Panc1 (cell line): Measurements from ENCODE around the gene TBC1D22A. TPM values are rescaled to one million over a fixed set of nuclear protein-coding genes. Genes with fewer than 3 reads are reported as not detected.

Experiments
- ATAC-seq: fragments of 200-7000 bp; cut with Tn5 transposase; 2 replicates; pipeline ENCODE4 v1.9.1; 2020; ENCODE audit warnings: mild to moderate bottlenecking, moderate library complexity
- BruUV-seq: library from RNA; stranded (reverse); fragments of 400-500 nt; replicated peaks from 2 replicates; lab custom pipeline; 2021; lab: Mats Ljungman, UMichigan
- CTCF ChIA-PET: fragments of 300-600 bp; sonication (Branson Sonifier 250); formaldehyde crosslinking; loops from one replicate; lab custom pipeline; 2022; ENCODE audit warnings: antibody characterized with exemption; lab: Charles Lee
- POLR2A ChIA-PET: fragments of 300-600 bp; sonication (Branson Sonifier 250); formaldehyde crosslinking; loops from one replicate; lab custom pipeline; 2022; ENCODE audit warnings: antibody characterized with exemption; lab: Charles Lee
- DNase-seq: peaks from one replicate; pipeline ENCODE4 v3.0.0-alpha.2; 2010; ENCODE audit warnings: low read depth, low spot score
- H3K27ac ChIP-seq: 2 replicates; pipeline ENCODE4 v1.5.1; 2011; ENCODE audit warnings: mild to moderate bottlenecking, low read length, inconsistent platforms
- H3K27me3 ChIP-seq: fragments of 200-500 bp; sonication (Bioruptor generic); 2 replicates; pipeline ENCODE4 v1.6.0; 2014; ENCODE audit warnings: low read length, inconsistent platforms; ENCODE audit not compliant: control insufficient read depth, insufficient read depth
- H3K36me3 ChIP-seq: fragments of 200-500 bp; sonication (Bioruptor generic); 2 replicates; pipeline ENCODE4 v1.5.1; 2014; ENCODE audit warnings: inconsistent platforms, mild to moderate bottlenecking, low read length, moderate library complexity; ENCODE audit not compliant: control insufficient read depth, insufficient read depth
- H3K4me1 ChIP-seq: 2 replicates; pipeline ENCODE4 v1.5.1; 2011; ENCODE audit warnings: inconsistent platforms, mild to moderate bottlenecking, low read length, moderate library complexity; ENCODE audit not compliant: control insufficient read depth, insufficient read depth
- H3K4me3 ChIP-seq, 2 experiments: 2 replicates each; pipeline ENCODE4 v1.5.1; 2011 to 2012; ENCODE audit warnings: low read depth in 2 of 2, low read length in 2 of 2, mild to moderate bottlenecking in 2 of 2, inconsistent platforms in 1 of 2, moderate library complexity in 1 of 2
- H3K9me3 ChIP-seq: fragments of 200-500 bp; sonication (Bioruptor generic); 2 replicates; pipeline ENCODE4 v1.5.1; 2014; ENCODE audit warnings: low read depth, mild to moderate bottlenecking, inconsistent platforms, low read length, moderate library complexity; ENCODE audit not compliant: control insufficient read depth, insufficient read depth
- POLR2AphosphoS5 ChIP-seq: IDR thresholded peaks from 2 replicates; pipeline ENCODE4 v1.6.1; 2012; ENCODE audit warnings: mild to moderate bottlenecking, low read depth, low read length, moderate library complexity
- SIN3A ChIP-seq: IDR thresholded peaks from 2 replicates; pipeline ENCODE4 v1.6.1; 2012; ENCODE audit warnings: low read depth, mild to moderate bottlenecking, low read length, moderate library complexity, borderline replicate concordance; ENCODE audit not compliant: insufficient read depth
- TCF7L2 ChIP-seq: IDR thresholded peaks from 2 replicates; pipeline ENCODE4 v1.6.1; 2011; ENCODE audit warnings: mild to moderate bottlenecking, low read depth, low read length, inconsistent platforms
- in situ Hi-C: cut with HindIII; loops from 2 replicates; pipeline ENCODE4 v1.10.0; 2016; ENCODE audit warnings: low sequenced_read_pairs, low pct_unique_long_range_greater_than_20kb
- intact Hi-C: fragments of 100-400 bp; cut with micrococcal nuclease; formaldehyde crosslinking; loops from one replicate; pipeline ENCODE4 v1.10.0; 2022; ENCODE audit not compliant: unreplicated experiment
- total RNA-seq: library from RNA; stranded (reverse); gene quantifications from one replicate; pipeline ENCODE4 v1.2.1, GENCODE V29; 2021; ENCODE audit not compliant: unreplicated experiment
- TF ChIP-seq, protein P1 (sequence below), 2 experiments: IDR thresholded peaks; 2 replicates each; pipeline ENCODE4 v1.6.1; 2011 to 2012; ENCODE audit warnings: low read depth in 2 of 2, control low read depth in 1 of 2, low read length in 1 of 2, mild to moderate bottlenecking in 1 of 2, moderate library complexity in 1 of 2; ENCODE audit not compliant: insufficient read depth in 1 of 2
- TF ChIP-seq, protein P2 (sequence below): fragments of 450-650 bp; IDR thresholded peaks from 2 replicates; pipeline ENCODE4 v1.5.1; 2017; ENCODE audit warnings: mild to moderate bottlenecking

The TBC1D22A gene
- total RNA-seq, 1 experiment from 2014 or later = 28.7 TPM

DNA sequence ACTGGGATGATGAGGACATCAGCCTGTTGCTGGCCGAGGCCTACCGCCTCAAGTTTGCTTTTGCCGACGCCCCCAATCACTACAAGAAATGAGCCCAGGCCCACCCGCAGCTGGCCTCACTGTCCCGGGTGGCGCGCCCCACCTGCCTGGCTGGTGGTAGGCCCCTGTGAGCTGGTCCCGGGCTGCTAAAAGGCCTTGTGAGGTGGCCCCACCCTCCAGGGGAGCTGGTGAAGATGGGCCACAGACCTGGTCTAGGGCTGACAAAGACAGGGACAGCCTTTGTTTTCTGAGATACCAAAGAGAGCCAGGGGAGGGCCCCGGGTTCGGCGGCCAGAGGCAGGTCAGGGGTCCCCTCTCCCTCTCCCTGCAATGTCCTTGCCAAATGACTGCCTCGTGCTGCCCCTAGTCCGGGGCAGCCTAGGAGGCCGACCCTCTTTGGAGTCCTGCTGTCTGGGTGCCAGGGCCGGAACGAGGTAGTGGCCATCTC lies 411.1 kb downstream of the TBC1D22A start (continued):
- TF ChIP-seq SIN3A = no peak

DNA sequence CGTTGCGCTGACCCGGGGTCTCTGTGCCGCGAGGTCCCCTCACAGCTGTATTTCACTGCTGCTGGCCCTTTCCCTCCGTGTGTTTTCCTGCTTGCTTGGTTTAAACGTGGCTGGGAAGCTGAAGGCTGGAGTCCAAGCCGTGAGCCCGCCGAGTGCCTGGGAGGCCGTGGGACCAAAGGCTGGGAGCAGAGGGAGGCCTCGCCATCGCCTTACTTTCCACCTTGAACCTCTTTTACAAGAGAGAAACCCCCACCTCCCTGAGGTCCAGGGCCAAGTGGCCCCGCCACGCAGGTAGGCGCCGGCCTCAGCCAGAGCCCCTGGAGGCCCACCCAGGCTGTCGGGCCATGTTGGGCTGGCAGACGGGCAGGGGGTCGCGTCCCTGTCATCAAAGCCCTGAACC lies 411.6 kb downstream of the TBC1D22A start:
- H3K36me3 ChIP-seq = no peaks in the 10 kb centered on the region
- ChIA-PET CTCF (no interaction called here), POLR2A (no interaction called here)
- no peaks in the 10 kb centered on the region for H3K9me3 ChIP-seq
- no TSS peak for BruUV-seq
- H3K27me3 ChIP-seq = no peaks in the 10 kb centered on the region
- no peak overlapping the region for H3K4me3 ChIP-seq
- ATAC-seq (no peak), DNase-seq (no peak)
- intact Hi-C loops = no loop called here
- no peak overlapping the region for H3K27ac ChIP-seq
- in situ Hi-C loops = no loop called here
- TF ChIP-seq, protein P1, sequence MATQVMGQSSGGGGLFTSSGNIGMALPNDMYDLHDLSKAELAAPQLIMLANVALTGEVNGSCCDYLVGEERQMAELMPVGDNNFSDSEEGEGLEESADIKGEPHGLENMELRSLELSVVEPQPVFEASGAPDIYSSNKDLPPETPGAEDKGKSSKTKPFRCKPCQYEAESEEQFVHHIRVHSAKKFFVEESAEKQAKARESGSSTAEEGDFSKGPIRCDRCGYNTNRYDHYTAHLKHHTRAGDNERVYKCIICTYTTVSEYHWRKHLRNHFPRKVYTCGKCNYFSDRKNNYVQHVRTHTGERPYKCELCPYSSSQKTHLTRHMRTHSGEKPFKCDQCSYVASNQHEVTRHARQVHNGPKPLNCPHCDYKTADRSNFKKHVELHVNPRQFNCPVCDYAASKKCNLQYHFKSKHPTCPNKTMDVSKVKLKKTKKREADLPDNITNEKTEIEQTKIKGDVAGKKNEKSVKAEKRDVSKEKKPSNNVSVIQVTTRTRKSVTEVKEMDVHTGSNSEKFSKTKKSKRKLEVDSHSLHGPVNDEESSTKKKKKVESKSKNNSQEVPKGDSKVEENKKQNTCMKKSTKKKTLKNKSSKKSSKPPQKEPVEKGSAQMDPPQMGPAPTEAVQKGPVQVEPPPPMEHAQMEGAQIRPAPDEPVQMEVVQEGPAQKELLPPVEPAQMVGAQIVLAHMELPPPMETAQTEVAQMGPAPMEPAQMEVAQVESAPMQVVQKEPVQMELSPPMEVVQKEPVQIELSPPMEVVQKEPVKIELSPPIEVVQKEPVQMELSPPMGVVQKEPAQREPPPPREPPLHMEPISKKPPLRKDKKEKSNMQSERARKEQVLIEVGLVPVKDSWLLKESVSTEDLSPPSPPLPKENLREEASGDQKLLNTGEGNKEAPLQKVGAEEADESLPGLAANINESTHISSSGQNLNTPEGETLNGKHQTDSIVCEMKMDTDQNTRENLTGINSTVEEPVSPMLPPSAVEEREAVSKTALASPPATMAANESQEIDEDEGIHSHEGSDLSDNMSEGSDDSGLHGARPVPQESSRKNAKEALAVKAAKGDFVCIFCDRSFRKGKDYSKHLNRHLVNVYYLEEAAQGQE (IDR thresholded peaks at IDR 0.05; ENCODE audit: insufficient read depth in 1 of 2, low read depth in 2 of 2, low read length in 1 of 2) = no peak
- TF ChIP-seq POLR2AphosphoS5 (no peak), TCF7L2 (no peak), SIN3A (no peak)
- TF ChIP-seq, protein P2, sequence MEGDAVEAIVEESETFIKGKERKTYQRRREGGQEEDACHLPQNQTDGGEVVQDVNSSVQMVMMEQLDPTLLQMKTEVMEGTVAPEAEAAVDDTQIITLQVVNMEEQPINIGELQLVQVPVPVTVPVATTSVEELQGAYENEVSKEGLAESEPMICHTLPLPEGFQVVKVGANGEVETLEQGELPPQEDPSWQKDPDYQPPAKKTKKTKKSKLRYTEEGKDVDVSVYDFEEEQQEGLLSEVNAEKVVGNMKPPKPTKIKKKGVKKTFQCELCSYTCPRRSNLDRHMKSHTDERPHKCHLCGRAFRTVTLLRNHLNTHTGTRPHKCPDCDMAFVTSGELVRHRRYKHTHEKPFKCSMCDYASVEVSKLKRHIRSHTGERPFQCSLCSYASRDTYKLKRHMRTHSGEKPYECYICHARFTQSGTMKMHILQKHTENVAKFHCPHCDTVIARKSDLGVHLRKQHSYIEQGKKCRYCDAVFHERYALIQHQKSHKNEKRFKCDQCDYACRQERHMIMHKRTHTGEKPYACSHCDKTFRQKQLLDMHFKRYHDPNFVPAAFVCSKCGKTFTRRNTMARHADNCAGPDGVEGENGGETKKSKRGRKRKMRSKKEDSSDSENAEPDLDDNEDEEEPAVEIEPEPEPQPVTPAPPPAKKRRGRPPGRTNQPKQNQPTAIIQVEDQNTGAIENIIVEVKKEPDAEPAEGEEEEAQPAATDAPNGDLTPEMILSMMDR = no peak
- H3K4me1 ChIP-seq = no peaks in the 10 kb centered on the region

DNA sequence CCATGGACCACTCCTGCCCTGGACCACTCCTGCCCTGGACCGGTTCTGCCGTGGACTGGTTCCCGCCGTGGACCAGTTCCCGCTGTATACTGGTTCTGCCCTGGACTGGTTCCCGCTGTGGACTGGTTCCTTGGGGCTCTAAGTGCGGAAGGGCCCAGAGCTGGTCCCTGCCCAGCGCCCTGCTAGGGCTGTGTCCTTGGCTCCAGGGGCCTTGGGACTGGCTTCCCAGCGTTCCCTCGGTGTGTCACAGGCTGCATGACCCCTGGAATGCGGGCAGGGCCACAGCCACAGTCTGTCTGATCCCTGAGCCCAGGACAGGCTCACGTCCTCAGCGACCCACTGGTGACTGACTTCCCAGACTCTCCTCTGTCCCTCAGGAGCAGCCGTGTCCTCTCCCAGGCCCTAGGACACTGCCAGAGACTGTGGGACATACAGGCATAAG lies 412.2 kb downstream of the TBC1D22A start:
- ChIA-PET POLR2A (no interaction called here), CTCF (no interaction called here)
- Histone ChIP-seq H3K4me3 (no peak overlapping the region), H3K4me1 (no peaks in the 10 kb centered on the region), H3K27me3 (no peaks in the 10 kb centered on the region), H3K36me3 (no peaks in the 10 kb centered on the region), H3K27ac (no peak overlapping the region), H3K9me3 (no peaks in the 10 kb centered on the region)
- BruUV-seq = no TSS peak
- in situ Hi-C loops = no loop called here
- intact Hi-C loops = no loop called here
- no peak for TF ChIP-seq POLR2AphosphoS5
- no peak for TF ChIP-seq TCF7L2
- TF ChIP-seq, protein P2 = no peak
- no peak for TF ChIP-seq SIN3A
- TF ChIP-seq, protein P1 (IDR thresholded peaks at IDR 0.05; ENCODE audit: insufficient read depth in 1 of 2, low read depth in 2 of 2, low read length in 1 of 2) = no peak
- DNase-seq = no peak
- ATAC-seq = no peak
